ENCODE measurements around the gene FBXO11.

The FBXO11 gene

DNA sequence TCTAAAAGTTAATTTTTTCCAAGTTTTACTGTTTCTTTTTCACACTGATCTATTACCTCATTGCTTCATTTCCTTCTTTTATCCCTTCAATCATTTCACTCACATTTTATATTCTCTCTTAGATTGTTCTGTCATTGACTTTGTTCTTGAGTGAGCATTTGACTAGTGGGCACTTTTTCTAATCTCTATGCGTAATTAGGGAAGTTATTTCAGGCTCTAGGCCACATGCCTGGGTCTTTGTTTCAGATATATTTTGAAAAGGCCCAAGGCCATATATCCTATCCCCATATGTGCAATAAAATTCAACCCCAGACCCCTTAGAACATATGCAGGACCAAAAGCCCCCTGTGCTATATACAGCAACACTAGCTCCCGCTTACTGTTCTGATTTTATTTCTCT is 62.1 kb downstream of the FBXO11 start:
- no peak for DNase-seq

DNA sequence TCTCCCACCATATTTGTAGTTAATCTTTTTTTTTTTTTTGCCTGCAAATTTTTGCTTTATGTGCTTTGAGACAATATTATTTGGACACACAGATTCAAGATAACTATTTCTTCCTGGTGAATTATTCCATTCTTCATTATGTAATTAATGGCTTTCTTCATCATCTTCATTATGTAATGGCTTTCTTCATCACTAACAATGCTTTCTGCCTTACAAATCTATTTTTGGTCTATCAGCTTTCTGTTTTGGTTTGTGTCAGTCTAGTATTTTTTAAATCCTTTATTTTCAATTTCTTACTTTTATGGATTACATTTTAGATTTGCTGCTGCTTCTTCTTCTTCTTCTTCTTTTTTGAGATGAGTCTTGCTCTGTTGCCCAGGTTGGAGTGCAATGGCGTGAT is 62.9 kb downstream of the FBXO11 start:
- no peak for DNase-seq

DNA sequence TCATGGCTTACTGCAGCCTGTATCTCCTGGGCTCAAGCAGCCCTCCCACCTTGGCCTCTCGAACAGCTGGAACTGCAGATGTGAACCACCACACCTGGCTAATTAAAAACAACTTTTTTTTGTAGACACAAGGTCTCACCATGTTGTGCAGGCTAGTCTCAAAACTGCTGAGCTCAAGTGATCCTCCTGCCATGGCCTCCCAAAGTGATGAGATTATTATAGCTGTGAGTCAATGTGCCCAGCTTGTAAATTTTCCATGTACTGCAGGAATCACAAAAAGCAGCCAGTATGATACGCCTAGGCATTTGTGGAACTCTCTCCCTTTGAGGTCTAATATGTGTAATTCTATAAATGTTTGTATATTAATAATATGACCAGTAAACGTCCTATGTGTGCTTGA is 63.5 kb downstream of the FBXO11 start:
- DNase-seq = no peak

DNA sequence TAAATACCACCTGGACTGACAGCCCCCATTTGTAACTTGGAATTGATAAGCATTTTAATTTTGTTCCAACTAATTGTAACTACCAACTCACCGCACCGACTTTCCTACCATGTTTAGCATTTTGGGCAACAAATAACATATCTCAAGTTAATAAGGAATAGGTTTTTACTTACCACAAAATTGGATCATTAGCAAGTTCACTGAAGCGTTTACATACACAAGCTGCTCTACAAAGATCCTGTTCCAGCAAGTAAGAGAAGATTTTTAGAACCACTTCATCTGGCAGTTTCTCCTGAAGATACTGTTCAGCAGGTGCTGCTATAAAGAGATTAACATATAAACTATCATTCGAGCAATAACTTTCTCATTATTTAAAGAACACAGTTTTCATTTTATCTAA is 67.6 kb downstream of the FBXO11 start:
- no peak for DNase-seq

DNA sequence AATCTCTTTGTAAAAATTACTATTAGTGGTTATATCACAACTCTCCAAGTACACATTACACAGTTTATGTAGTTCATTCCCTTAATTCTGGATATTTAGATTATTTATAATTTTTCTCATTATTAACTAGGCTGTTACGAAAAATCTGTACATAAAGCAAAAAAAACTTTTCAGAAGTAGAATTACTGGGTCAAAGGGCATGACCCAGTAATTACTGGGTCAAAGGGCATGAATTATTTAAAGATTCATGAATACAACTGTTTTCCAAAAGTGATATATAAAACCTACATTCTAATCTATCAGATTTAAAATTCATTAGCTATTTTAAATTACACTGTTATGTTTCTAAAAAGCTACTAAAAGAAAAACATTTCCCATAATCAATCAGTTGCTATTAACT is 68.0 kb downstream of the FBXO11 start:
- DNase-seq = no peak

DNA sequence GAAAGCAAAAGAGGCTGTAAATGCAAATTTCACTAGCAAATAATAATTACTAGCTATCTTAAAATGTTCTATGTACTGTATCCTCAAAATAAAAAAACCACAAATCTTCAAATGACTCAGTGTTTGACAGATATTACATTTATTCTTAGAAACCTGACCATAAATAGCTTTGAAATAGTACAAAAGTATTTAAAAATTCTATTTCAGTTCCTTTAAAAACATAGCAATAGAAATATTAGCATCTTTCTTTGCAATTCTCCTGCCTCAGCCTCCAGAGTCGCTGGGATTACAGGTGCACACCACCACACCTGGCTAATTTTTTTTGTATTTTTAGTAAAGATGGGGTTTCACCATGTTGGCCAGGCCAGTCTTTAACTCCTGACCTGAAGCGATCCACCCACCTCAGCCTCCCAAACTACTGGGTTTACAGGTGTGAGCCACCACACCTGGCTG is 72.8 kb downstream of the FBXO11 start:
- DNase-seq = no peak

DNA sequence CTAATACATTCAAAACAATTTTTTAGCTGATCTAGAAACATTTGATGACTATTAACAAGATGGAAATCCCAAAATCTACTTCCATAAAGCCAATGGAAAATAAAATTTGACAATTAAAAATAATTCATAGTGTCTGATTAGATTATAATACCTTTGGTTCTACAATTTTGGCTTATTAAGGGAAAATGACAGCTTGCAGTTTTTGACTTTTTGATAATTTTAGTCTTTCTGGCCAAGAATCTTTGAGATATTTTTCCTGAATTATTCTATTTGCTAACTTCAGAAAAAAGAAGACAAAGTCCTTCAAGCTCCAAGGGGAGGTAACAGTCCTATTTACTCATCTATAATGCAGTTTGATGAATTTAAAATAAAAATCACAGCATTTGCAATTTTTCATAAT is 83.8 kb downstream of the FBXO11 start:
- DNase-seq = no peak

DNA sequence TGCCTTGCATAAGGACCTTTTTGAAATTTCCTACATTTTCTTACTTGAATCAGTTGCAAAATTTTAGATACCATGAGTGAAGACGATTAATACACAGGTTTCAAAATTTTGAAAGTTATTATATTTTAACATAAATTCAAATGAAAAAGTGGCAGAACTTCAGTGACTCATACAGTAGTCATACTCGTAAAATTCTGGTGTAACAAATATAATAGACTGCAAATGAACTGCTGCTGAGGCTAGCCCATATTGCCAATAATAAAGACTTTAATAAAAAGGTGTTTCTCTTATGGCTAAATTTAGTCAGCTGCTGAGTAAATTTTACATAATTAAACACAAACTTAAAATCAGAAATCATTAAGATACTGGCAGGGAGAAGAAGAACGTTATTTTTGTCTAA is 86.5 kb downstream of the FBXO11 start:
- DNase-seq = no peak

DNA sequence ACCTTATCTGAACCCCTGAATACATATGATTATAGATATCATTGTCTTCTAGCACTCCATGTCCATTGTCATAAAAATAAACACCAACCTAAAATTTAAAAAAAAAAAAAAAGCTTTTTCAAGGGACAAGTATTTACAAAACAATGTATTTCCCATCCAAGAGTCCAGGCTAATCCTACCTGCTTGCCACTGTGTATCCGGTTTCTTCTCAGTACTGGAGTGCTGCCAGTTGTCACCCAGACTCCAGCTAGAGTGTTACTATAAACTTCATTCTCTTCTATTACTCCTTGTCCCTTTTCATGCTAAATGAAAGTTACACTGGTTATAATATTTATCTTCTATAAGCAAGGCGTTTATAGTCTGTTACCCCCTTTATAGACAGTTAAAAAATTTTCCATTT is 87.5 kb downstream of the FBXO11 start:
- no peak for DNase-seq

DNA sequence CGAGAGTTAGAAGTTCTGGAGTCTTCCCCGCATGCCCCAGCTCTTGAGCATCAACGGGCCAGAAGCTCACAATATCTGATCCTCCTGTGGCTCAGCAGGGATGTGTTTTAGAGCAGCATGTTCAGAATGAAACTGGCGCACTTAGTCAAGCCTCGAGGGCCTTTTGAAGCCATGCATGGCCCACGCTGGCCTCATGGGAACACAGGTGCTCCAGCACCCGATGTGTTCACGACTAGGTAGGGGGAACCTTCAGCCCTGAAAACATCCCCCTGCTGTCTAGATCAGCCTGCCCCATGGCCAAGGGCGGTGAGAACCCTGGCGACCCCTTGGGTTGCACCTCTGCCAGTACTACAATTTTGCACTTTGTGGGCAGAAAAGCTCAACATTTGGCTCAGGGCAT is 90.5 kb downstream of the FBXO11 start:
- no peak for DNase-seq

DNA sequence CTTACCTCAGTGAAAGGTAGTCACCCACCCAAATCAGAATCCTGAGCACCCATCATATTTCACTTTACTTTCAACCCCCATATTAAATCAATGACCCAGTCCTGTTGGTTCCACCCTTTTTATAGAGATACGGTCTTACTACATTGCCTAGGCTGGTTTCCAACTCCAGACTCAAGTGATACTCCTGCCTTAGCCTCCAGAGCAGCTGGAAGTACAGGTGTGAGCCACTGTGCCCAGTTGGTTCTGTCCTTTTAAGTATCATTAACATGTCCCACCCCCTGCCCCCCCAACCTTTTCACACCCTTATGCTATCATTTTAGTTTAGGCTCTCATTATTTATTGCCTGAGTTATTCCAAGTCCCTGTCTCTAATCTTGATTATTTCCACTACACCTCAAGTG is 94.6 kb downstream of the FBXO11 start:
- no peak for DNase-seq

DNA sequence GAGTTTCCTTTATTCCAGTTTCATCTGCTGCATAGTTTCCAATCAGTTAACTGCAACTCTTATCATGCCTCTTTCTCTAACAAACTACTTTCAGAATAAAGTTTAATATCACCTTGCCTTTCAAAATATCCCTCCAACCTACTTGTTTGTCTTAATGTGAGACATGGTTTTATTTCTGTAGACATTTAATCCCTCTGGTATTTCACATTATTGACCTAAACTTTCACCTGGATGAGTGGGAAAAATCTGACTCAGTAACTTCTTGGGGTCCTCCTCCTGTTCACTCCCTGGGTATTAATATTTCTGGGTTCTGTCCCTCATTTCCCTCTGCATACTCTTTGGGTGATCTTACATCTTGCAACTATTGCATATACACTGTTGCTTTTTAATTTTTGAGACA is 95.4 kb downstream of the FBXO11 start:
- no peak for DNase-seq

DNA sequence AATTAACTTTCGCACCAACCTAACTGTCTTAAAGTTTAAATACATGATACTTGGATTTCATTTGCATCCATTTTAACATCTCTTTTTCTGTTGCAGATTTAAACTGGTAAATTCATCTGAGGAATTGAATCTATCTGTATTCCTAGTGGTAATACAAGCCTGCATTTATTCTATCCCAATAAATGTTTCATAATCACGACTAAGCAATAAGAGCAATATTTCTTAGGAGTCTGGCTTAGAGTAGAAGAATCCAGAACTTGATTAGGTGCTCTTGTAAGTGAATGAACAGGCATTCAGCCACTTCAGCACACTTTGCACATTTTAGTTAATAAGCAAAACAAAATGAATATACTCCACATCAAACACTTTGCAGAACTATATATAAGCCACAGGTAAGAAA is 96.4 kb downstream of the FBXO11 start:
- DNase-seq = no peak

DNA sequence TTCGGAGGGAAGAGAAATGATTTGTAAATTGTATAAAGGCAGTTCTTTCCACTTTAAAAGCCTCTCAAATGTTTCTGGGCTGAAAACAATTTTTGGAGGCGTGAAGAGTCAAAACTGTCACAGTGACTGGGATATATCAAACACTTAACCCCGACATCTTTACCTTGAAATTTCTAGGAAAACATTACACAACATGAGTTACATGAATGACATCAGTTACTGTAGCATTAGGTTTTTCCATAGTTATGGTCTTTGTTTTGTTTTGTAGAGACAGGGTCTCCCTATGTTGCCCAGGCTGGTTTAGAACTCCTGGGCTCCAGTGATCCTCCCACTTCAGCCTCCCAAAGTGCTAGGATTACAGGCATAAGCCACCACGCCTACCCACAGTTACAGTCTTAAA is 97.7 kb downstream of the FBXO11 start:
- no peak for DNase-seq

DNA sequence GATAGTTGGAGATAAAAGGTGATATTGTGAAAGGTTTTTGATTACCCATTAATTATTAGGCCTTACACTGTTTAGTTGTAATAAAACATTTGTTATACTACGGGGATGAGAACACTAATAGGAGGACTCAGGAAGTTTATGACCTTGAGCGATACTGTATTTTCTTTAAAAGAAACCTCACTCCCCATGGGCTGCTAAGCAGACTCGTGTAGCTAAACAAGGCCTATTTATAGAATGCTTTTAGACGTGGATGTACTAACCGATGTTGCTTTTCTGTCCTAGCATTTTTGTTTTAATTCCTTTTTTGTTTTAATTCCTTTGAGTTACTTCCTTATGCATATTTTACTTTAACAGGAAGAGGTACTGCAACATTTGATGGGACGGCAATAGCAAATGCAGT is 100.4 kb downstream of the FBXO11 start:
- no peak for DNase-seq

DNA sequence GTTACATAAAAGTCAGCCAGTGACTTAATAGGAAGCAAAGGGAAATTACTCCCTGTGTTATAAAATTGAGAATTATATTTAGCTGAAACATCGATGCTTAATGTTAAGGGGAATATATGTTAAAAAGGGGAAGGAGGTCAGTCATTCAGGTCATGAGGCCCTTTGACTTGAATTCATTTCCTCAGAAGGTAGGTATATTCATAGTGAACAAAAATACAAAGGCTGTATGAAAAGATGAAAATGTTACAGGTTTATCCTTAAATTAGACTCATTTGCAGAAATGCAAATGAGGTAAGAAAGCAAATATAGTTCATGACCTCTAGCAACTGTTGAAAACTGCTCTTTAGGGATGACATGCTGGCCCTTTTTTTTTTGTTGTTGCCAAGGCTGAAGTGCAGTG is 102.5 kb downstream of the FBXO11 start:
- no peak for DNase-seq

DNA sequence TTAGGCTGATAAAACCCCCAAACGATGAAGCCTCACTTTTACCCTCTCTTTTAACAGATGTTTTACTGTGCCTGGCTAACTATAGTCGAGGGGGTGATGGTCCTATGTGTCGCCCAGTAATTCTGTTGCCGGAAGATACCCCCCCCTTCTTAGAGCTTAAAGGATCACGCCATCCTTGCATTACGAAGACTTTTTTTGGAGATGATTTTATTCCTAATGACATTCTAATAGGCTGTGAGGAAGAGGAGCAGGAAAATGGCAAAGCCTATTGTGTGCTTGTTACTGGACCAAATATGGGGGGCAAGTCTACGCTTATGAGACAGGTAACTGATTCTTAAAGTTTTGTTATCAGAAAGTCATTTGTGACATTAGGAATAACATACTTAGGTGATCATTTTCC is 102.9 kb downstream of the FBXO11 start:
- no peak for DNase-seq

DNA sequence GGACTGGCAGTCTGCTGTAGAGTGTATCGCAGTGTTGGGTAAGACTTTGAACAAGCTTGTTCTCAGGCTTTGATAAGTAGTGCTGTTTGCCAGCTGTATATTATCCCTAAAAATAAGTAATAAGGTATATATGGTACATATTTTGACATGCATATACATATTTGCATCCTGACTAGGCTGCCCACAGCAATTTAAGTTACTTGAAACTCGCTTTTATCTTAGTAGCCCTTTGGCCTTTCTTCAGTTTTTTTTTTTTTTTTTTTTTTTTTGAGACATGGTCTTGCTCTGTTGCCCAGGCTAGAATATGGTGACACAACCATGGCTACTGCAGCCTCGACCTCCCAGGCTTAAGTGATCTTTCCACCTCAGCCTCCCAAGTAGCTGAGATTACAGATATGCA is 105.2 kb downstream of the FBXO11 start:
- no peak for DNase-seq

DNA sequence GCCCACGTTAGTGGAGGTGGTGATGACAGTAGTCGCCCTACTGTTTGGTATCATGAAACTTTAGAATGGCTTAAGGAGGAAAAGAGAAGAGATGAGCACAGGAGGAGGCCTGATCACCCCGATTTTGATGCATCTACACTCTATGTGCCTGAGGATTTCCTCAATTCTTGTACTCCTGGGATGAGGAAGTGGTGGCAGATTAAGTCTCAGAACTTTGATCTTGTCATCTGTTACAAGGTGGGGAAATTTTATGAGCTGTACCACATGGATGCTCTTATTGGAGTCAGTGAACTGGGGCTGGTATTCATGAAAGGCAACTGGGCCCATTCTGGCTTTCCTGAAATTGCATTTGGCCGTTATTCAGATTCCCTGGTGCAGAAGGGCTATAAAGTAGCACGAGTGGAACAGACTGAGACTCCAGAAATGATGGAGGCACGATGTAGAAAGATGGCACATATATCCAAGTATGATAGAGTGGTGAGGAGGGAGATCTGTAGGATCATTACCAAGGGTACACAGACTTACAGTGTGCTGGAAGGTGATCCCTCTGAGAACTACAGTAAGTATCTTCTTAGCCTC is 107.2 kb downstream of the FBXO11 start:
- no peak for DNase-seq

DNA sequence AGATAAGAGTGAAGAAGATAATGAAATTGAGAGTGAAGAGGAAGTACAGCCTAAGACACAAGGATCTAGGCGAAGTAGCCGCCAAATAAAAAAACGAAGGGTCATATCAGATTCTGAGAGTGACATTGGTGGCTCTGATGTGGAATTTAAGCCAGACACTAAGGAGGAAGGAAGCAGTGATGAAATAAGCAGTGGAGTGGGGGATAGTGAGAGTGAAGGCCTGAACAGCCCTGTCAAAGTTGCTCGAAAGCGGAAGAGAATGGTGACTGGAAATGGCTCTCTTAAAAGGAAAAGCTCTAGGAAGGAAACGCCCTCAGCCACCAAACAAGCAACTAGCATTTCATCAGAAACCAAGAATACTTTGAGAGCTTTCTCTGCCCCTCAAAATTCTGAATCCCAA is 107.7 kb downstream of the FBXO11 start:
- no peak for DNase-seq

DNA sequence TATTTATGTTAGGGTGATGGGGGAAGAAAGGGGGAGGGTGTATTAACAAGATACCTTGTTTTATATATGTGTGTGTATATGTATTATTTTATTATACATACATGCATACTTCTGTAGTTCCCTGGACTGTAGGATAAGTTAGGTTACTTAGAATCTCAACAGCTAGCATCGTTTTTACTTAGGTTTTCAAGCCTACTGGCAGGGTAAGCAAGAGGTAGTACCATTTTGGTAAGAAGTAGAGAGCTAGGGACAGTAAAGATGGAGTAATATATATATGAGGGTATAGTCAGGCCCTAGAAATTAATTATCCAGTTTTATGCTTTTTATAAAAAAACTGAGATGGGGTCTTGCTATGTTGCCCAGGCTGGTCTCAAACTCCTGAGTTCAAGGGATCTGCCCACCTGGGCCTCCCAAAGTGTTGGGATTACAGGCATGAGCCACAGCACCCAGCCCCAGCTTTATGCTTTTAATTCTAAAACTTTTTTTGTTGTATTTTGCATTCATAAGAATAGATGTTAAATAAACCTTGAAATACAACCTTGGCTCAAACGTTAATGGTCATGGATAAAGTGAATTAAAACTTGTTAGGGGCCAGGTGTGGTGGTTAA is 110.1 kb downstream of the FBXO11 start:
- no peak for DNase-seq

DNA sequence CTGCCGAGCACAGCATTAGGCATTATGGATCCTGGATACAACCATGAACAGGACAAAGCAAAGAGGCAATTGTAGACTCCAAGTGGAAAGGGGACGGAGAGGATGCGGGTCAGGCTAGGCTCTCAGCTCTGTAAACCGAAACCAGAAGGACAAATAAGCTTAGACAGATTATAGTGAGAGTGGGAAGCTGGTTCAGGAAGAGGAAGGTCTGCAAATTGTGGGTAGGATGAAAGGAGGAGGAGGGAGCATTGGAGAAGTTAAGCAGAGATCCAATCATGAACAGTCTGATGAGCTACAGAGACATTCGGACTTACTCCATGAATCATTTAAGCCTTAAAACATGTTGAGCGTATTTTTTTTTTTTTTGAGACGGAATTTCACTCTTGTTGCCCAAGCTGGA is 120.3 kb downstream of the FBXO11 start:
- no peak for DNase-seq

DNA sequence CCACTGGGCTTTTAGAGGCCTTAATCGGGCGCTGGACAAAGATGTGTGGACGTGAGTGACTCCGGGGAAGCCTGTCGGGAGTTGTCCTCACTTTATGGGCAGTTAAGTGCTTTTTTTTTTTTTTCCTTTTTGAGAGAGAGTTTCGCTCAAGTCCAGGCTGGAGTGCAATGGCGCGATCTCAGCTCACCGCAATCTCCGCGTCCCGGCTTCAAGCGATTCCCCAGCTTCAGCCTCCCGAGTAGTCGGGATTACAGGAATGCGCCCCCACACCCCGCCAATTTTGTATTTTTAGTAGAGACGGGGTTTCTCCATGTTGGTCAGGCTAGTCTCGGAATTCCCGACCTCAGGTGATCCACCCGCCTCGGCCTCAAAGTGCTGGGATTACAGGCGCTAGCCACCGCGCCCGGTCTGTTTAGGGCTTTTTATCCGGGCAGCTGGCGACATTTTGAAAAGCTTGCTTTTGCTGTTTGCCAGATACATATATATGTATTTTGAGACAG is 121.9 kb downstream of the FBXO11 start:
- no peak for DNase-seq

DNA sequence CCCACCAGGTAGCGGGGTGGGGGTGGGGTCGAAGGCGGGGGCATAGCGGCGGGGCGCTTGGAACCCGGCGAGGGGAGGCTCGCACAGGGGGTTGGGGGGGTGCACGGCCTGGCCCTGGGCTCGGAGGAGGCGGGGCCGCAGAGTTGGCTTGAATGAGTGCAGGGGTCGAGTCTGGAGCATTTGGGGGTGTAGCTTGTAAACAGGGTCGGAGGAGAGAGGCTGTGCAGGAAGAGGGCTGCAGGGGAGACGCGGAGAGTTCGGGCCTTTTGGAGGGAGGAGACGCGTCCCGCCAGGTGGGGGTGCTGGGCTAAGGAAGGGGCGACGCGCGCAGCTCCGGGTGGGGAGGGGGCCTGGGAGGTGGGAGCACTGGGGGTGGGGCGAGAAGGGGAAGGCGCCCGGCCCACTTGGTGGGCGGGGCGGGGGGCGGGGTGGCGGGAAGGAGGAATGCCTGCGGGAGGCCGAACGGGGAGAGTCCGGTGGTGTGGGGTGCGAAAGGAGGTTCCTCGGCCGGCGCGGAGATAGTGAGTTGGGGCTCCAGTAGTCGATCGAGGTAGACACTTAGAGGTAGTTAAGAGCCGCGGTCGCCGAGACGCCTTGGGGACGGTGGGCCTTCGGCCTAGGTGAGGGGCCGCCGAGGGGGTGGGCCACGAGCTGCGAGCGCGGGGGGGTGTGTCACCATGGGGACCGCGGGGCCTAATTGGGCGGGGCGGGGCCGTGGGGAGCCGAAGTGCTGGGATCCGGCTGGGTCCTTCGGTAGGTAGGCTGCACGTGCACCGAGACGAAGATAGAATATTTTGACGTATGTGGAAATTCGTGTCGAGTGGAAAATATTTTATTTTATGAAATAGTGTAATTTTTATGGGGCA is 122.6 kb downstream of the FBXO11 start:
- peak; percentile 43 for DNase-seq
